Measurements from ENCODE around the gene BICD1. TPM values are rescaled to one million over a fixed set of nuclear protein-coding genes. Genes with fewer than 3 reads are reported as not detected.

The BICD1 gene
- polyA plus RNA-seq, 2 of the 4 experiments (the other 2 are of a cell fraction): 13.0 to 24.3 TPM

DNA sequence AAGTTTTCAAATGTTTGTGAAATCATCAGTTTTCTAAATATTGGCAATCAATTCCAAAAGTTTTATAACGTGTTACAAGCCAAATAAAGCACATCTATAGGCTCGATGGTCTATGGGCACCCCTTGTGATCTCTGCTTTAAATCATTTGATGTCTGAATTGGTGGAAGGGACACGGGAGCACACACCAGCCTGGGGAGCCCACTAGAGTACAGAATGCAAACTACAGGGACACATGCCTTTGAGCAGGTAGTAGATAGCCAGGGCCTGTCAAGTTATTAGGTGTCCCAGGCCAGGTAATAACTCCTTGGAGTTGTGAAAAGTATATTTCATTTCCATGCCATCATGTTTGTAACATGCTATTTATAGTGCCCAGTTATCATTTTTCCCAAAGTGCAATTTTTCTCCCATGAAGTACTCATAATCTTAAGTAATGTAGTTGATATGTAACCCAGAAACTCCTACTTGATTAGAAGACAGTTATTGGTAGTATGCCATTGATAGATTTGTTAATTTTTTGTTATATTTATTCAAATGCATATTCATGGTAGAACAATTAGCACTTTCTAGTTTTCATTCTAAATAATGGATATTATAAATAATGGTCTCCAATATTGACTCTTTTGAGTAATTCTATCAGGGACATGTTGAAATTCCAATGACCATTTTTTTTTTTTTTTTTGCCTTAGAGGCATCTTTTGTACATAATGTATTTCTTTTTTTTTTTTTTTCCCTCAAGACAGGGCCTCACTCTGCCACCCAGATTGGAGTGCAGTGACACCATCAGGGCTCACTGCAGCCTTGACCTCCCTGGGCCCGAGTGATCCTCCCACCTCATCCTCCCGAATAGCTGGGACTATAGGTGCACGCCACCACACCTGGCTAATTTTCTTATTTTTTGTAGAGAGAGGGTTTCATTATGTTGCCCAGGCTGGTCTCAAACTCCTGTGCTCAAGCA is 195.8 kb downstream of the BICD1 start:
- DNase-seq (ENCODE audit: low read depth in 1 of 2, low spot score in 1 of 2): no peak
- no peak for TF ChIP-seq TP53 (CRISPR knock-in tag; IDR thresholded peaks at IDR 0.05)
- no peak for TF ChIP-seq HDAC2 (IDR thresholded peaks at IDR 0.05)
- no peak for TF ChIP-seq SREBF2 (IDR thresholded peaks at IDR 0.05)
- no peak for TF ChIP-seq ZSCAN20 (CRISPR knock-in tag; IDR thresholded peaks at IDR 0.05)
- TF ChIP-seq ZFP36 (IDR thresholded peaks at IDR 0.05; ENCODE audit: borderline replicate concordance, partially characterized antibody): no peak
- no peak for TF ChIP-seq POLR2A (IDR thresholded peaks at IDR 0.05; ENCODE audit: low read length)
- no peak for TF ChIP-seq RNF2 (IDR thresholded peaks at IDR 0.05; ENCODE audit: borderline replicate concordance, low read depth)
- TF ChIP-seq, protein P1, sequence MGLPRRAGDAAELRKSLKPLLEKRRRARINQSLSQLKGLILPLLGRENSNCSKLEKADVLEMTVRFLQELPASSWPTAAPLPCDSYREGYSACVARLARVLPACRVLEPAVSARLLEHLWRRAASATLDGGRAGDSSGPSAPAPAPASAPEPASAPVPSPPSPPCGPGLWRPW (IDR thresholded peaks at IDR 0.05): no peak
- TF ChIP-seq ESRRA (IDR thresholded peaks at IDR 0.05; ENCODE audit: borderline replicate concordance, low read length): no peak
- no peak for TF ChIP-seq MAZ (IDR thresholded peaks at IDR 0.05; ENCODE audit: borderline replicate concordance, low read depth, low read length)
- ATAC-seq: no peak
- POLR2A ChIA-PET: no interaction called here
- Histone ChIP-seq H3K27ac (0 out of 6 replicates have a peak overlapping the region, but pooled peaks of 1 of the 2 experiments have one; percentile 39), H3K4me3 (no peak overlapping the region), H3K9me3 (no peaks in the 10 kb centered on the region), H3K4me1 (peaks cover 17% of the 10 kb centered on the region; the same call in 2 of the 3 replicates), H3K4me2 (no peak overlapping the region)
- 92% methylated on average over 6 of the region's 6 CpGs for WGBS (ENCODE audit: missing lambda C conversion rate)
- FAIRE-seq: no peak
- CTCF ChIA-PET: no interaction called here

DNA sequence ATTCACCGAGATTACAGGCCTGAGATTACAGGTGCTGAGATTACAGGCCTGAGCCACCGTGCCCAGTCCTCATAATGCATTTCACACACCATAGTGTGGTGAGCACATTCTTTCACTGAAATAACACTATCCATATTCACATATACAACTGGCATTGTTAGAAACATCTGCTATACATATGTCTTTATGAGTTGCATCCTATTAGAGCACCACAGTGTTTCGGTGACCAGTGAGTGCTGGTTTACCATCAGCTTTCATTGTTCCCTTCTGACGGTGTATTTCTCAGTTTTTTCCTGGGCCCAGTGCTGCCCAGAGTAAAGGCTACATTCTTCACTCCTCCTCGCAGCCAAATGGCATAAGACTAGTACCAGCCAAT is 196.5 kb downstream of the BICD1 start:
- 91% methylated on average over 5 of the region's 5 CpGs for WGBS (ENCODE audit: missing lambda C conversion rate)

DNA sequence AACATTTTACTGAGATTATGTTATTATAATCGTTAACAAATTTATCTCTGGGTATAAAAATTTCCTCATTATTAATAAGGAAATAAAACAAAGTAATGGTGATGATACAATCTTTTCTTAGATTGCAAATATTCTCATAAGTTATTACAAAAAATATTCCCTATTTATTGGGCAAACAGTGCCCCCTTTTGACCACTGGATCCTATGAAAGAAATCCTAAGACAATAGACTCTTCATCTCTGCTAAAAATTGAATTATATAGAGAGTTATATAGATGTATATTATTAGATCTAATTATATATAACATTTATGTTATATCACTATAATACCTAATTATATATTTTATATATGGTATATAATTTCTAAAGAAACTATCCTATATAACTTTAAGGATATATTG is 198.5 kb downstream of the BICD1 start:
- ATAC-seq (0 out of 6 replicates have a peak, but pooled peaks of 1 of the 2 experiments have one; percentile 36), DNase-seq (ENCODE audit: low read depth in 1 of 2, low spot score in 1 of 2) (peak; percentile 15 to 52), FAIRE-seq (no peak)
- CTCF ChIA-PET: interaction anchor here (0.6 to 8.8 kb wide), 9 partner anchors 11 to 653 kb away, joined by 3 to 81 read pairs (median 4); no protein-coding TSS in a partner anchor
- Histone ChIP-seq H3K4me2 (no peak overlapping the region), H3K4me1 (peaks cover 15% of the 10 kb centered on the region; the same call in 2 of the 3 replicates), H3K9me3 (no peaks in the 10 kb centered on the region), H3K27ac (peak overlapping the region in 1 of 2 experiments; percentile 54; a peak in 4 of 6 replicates), H3K4me3 (no peak overlapping the region)
- TF ChIP-seq RAD21 (conservative IDR thresholded peaks at IDR 0.05 in 1 of 2, IDR thresholded peaks at IDR 0.05 in 1 of 2) (peak; percentile 87 to 90), POLR2A (IDR thresholded peaks at IDR 0.05; ENCODE audit: low read length) (no peak), KDM1A (IDR thresholded peaks at IDR 0.05; ENCODE audit: low read depth) (no peak), SMC3 (IDR thresholded peaks at IDR 0.05) (peak; percentile 77)
- TF ChIP-seq, protein P2, sequence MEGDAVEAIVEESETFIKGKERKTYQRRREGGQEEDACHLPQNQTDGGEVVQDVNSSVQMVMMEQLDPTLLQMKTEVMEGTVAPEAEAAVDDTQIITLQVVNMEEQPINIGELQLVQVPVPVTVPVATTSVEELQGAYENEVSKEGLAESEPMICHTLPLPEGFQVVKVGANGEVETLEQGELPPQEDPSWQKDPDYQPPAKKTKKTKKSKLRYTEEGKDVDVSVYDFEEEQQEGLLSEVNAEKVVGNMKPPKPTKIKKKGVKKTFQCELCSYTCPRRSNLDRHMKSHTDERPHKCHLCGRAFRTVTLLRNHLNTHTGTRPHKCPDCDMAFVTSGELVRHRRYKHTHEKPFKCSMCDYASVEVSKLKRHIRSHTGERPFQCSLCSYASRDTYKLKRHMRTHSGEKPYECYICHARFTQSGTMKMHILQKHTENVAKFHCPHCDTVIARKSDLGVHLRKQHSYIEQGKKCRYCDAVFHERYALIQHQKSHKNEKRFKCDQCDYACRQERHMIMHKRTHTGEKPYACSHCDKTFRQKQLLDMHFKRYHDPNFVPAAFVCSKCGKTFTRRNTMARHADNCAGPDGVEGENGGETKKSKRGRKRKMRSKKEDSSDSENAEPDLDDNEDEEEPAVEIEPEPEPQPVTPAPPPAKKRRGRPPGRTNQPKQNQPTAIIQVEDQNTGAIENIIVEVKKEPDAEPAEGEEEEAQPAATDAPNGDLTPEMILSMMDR (IDR thresholded peaks at IDR 0.05): peak; percentile 62; the same call in 2 of the 3 replicates
- WGBS (ENCODE audit: missing lambda C conversion rate): 0% methylated on average over 1 of the region's 1 CpG
- POLR2A ChIA-PET: no interaction called here

More for the DNA sequence above, 196.5 kb downstream of the BICD1 start:
- DNase-seq (ENCODE audit: low read depth in 1 of 2, low spot score in 1 of 2) (no peak), ATAC-seq (no peak), FAIRE-seq (no peak)
- ChIA-PET CTCF (interaction anchor here (7.6 kb wide), 1 partner anchor 242 kb away, joined by 42 read pairs; no protein-coding TSS in a partner anchor), POLR2A (no interaction called here)
- H3K9me3 ChIP-seq: no peaks in the 10 kb centered on the region
- H3K4me1 ChIP-seq: peaks cover 15% of the 10 kb centered on the region; the same call in 2 of the 3 replicates
- no peak overlapping the region for H3K4me2 ChIP-seq
- TF ChIP-seq EP300 (IDR thresholded peaks at IDR 0.05) (no peak), NFE2L2 (conservative IDR thresholded peaks at IDR 0.05; ENCODE audit: low read length) (no peak), RFX5 (IDR thresholded peaks at IDR 0.05) (no peak), HOXA7 (CRISPR knock-in tag; IDR thresholded peaks at IDR 0.05) (no peak), EHMT2 (IDR thresholded peaks at IDR 0.05; ENCODE audit: low read depth) (no peak), TP53 (CRISPR knock-in tag; IDR thresholded peaks at IDR 0.05) (no peak), MYC (IDR thresholded peaks at IDR 0.05; ENCODE audit: borderline replicate concordance, low read length) (no peak), BHLHE40 (IDR thresholded peaks at IDR 0.05; ENCODE audit: low read depth, low read length) (no peak), CEBPB (IDR thresholded peaks at IDR 0.05) (no peak), FOXS1 (CRISPR knock-in tag; IDR thresholded peaks at IDR 0.05) (no peak), FOSL2 (IDR thresholded peaks at IDR 0.05) (no peak), FOSL2 (CRISPR knock-in tag; IDR thresholded peaks at IDR 0.05) (no peak)
- TF ChIP-seq, protein P3, sequence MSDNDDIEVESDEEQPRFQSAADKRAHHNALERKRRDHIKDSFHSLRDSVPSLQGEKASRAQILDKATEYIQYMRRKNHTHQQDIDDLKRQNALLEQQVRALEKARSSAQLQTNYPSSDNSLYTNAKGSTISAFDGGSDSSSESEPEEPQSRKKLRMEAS (IDR thresholded peaks at IDR 0.05): no peak
- TF ChIP-seq, protein P4, sequence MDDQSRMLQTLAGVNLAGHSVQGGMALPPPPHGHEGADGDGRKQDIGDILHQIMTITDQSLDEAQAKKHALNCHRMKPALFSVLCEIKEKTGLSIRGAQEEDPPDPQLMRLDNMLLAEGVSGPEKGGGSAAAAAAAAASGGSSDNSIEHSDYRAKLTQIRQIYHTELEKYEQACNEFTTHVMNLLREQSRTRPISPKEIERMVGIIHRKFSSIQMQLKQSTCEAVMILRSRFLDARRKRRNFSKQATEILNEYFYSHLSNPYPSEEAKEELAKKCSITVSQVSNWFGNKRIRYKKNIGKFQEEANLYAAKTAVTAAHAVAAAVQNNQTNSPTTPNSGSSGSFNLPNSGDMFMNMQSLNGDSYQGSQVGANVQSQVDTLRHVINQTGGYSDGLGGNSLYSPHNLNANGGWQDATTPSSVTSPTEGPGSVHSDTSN (IDR thresholded peaks at IDR 0.05): no peak
- peak overlapping the region in 1 of 2 experiments; percentile 39; a peak in 2 of 6 replicates for H3K27ac ChIP-seq
- no peak overlapping the region for H3K4me3 ChIP-seq
